HepG2 (cell line): ENCODE data around the gene MTO1. TPM values are rescaled to one million over a fixed set of nuclear protein-coding genes. Genes with fewer than 3 reads are reported as not detected.

Experiments
- ATAC-seq: fragments of 200-7000 bp; cut with Tn5 transposase; 3 replicates; pipeline ENCODE4 v1.9.1; 2020; ENCODE audit warnings: mild to moderate bottlenecking, moderate library complexity
- BruUV-seq: library from RNA; stranded (reverse); fragments of 400-500 nt; replicated peaks from 2 replicates; lab custom pipeline; 2021; lab: Mats Ljungman, UMichigan
- CTCF ChIA-PET: fragments of 300-600 bp; formaldehyde crosslinking; extraction: SDS; loops from one replicate; lab custom pipeline; 2021; ENCODE audit warnings: low total read pairs, inconsistent platforms, low intra/inter-chr PET ratio; lab: Yijun Ruan, JAX
- POLR2A ChIA-PET: fragments of 350-600 bp; sonication (Branson Sonifier 250); formaldehyde crosslinking; loops from one replicate; lab custom pipeline; 2020; ENCODE audit warnings: antibody characterized with exemption, inconsistent platforms; lab: Yijun Ruan, JAX
- DNase-seq: peaks from one replicate; pipeline ENCODE4 v3.0.0-alpha.2; 2015; ENCODE audit warnings: low spot score
- FAIRE-seq: peaks from 3 replicates; lab custom pipeline; 2011; peaks lifted over from hg19 to GRCh38; lab: Jason Lieb, UNC
- H2AFZ ChIP-seq: one replicate; pipeline ENCODE4 v1.6.1; 2011; ENCODE audit warnings: low read length, inconsistent platforms
- H3K27ac ChIP-seq: fragments of 300-600 bp; 3 replicates; pipeline ENCODE4 v1.8.0; 2011; ENCODE audit warnings: mixed run types, mild to moderate bottlenecking, mixed read lengths, low read length, inconsistent platforms; ENCODE audit not compliant: insufficient read depth; ENCODE audit errors: extremely low read length
- H3K27me3 ChIP-seq, 2 experiments: fragments of 200-600 bp in 1 of 2; 2 replicates in 1 of 2; 3 replicates in 1 of 2; pipeline versions ENCODE4 v1.6.0 to v1.8.0; 2011; ENCODE audit warnings: low read length in 2 of 2, mild to moderate bottlenecking in 2 of 2, moderate library complexity in 2 of 2, inconsistent platforms in 1 of 2; ENCODE audit not compliant: insufficient read depth in 2 of 2, control insufficient read depth in 1 of 2
- H3K36me3 ChIP-seq, 2 experiments: fragments of 200-600 bp in 1 of 2; replicated peaks in 1 of 2; 2 replicates in 1 of 2; 3 replicates in 1 of 2; pipeline versions ENCODE4 v1.5.1 to v1.8.0; 2011; ENCODE audit warnings: low read length in 2 of 2, inconsistent platforms in 1 of 2; ENCODE audit not compliant: insufficient read depth in 2 of 2, control insufficient read depth in 1 of 2
- H3K4me1 ChIP-seq: 2 replicates; pipeline ENCODE4 v1.5.1; 2012; ENCODE audit warnings: low read length, inconsistent platforms; ENCODE audit not compliant: insufficient read depth
- H3K4me2 ChIP-seq: 2 replicates; pipeline ENCODE4 v1.6.0; 2011; ENCODE audit warnings: low read depth, low read length, inconsistent platforms
- H3K4me3 ChIP-seq, 3 experiments: fragments of 200-600 bp in 1 of 3; sonication (generic), shearing (Covaris generic) in 1 of 3; replicated peaks in 1 of 3; 2 replicates each; pipeline ENCODE4 v1.5.1; 2011 to 2016; ENCODE audit warnings: low read length in 3 of 3, inconsistent platforms in 2 of 3, low read depth in 2 of 3, mild to moderate bottlenecking in 2 of 3, control low read depth in 1 of 3, mixed read lengths in 1 of 3; ENCODE audit not compliant: insufficient read depth in 1 of 3
- H3K79me2 ChIP-seq: one replicate; pipeline ENCODE4 v1.6.1; 2011; ENCODE audit warnings: low read length, inconsistent platforms; ENCODE audit not compliant: insufficient read depth
- H3K9ac ChIP-seq: 2 replicates; pipeline ENCODE4 v1.6.0; 2011; ENCODE audit warnings: mild to moderate bottlenecking, low read depth, low read length, inconsistent platforms; ENCODE audit not compliant: insufficient read depth
- H3K9me3 ChIP-seq: 2 replicates; pipeline ENCODE4 v1.5.1; 2012; ENCODE audit warnings: mild to moderate bottlenecking, low read length
- H4K20me1 ChIP-seq: 2 replicates; pipeline ENCODE4 v1.6.0; 2011; ENCODE audit warnings: inconsistent platforms, mild to moderate bottlenecking, low read length, moderate library complexity; ENCODE audit not compliant: insufficient read depth
- ETV6 ChIP-seq: sonication (generic); formaldehyde crosslinking; conservative IDR thresholded peaks from 2 replicates; pipeline ENCODE4 v1.4.0; 2020; ENCODE audit warnings: missing genetic modification reagents
- NFATC3 ChIP-seq: sonication (generic); formaldehyde crosslinking; IDR thresholded peaks from 2 replicates; pipeline ENCODE4 v1.5.1; 2020; ENCODE audit warnings: mild to moderate bottlenecking, missing genetic modification reagents
- RXRB ChIP-seq: IDR thresholded peaks from 2 replicates; pipeline ENCODE4 v1.6.1; 2016; ENCODE audit warnings: borderline replicate concordance, missing genetic modification reagents, missing compliant biosample characterization
- WGBS: methylation state at CpG from one replicate; pipeline ENCODE4 v1.1.6; 2017; ENCODE audit warnings: low lambda C conversion rate; 5-methylcytosine and 5-hydroxymethylcytosine counted together
- in situ Hi-C: cut with HindIII; loops from 2 replicates; pipeline ENCODE4 v1.10.0; 2017; ENCODE audit warnings: low pct_unique_long_range_greater_than_20kb; ENCODE audit not compliant: extremely low pct_ligation_motif_present
- intact Hi-C: fragments of 100-400 bp; cut with micrococcal nuclease; formaldehyde crosslinking; loops from one replicate; pipeline ENCODE4 v1.10.0; 2022; ENCODE audit not compliant: unreplicated experiment
- polyA plus RNA-seq, 8 experiments: library from polyadenylated mRNA; depleted of rRNA in 3 of 8; stranded (reverse) in 7 of 8; unstranded in 1 of 8; fragments of >200 nt; fragmentation: Illumina TruSeq in 4 of 8; extraction: Trizol in 4 of 8; gene quantifications; 2 replicates each; pipeline versions ENCODE4 v1.2.1 to v1.2.3, GENCODE V29; 2011 to 2016; ENCODE audit warnings: low read depth in 4 of 8, missing spikeins in 1 of 8, mixed read lengths in 1 of 8; ENCODE audit not compliant: insufficient read depth in 1 of 8
- total RNA-seq, 5 experiments: library from RNA; depleted of rRNA; stranded (reverse); fragments of >200 nt; fragmentation: Illumina TruSeq; extraction: Trizol; gene quantifications; 2 replicates each; pipeline ENCODE4 v1.2.3, GENCODE V29; 2016; ENCODE audit warnings: low read depth in 1 of 5
- TF ChIP-seq, protein P1 (sequence below), 2 experiments: sonication (generic) in 1 of 2; formaldehyde crosslinking in 1 of 2; IDR thresholded peaks; 2 replicates each; pipeline versions ENCODE4 v1.4.0 to v1.6.1; 2016 to 2020; ENCODE audit warnings: borderline replicate concordance in 1 of 2, low read depth in 1 of 2, mild to moderate bottlenecking in 1 of 2, missing genetic modification reagents in 1 of 2
- TF ChIP-seq, protein P2 (sequence below): sonication (generic); formaldehyde crosslinking; IDR thresholded peaks from 2 replicates; pipeline ENCODE4 v1.5.0; 2020; ENCODE audit warnings: mild to moderate bottlenecking, missing genetic modification reagents
- TF ChIP-seq, protein P3 (sequence below): IDR thresholded peaks from 2 replicates; pipeline ENCODE4 v1.6.1; 2016; ENCODE audit warnings: control low read depth

The MTO1 gene
- total and polyA plus RNA-seq, 2 of the 13 experiments (the other 11 are each of a cell fraction or from before 2014, with no cell fraction given): 21.1 to 45.3 TPM

DNA sequence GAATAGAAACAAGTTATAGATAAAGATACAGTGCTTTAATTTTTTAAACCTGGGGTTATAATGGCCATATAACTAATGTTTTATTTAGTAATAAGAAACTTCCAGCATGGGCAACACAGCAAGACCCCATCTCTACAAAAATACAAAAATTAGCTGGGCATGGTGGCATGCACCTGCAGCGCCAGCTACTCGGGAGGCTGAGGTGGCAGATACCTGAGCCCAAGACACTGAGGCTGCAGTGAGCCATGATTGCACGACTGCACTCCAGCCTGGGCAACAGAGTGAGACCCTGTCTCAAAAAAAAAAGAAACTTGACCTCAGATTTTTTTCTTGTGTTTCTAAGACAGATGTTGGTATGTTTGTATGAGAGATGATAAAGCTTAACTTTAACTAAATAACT lies 36.4 kb downstream of the MTO1 start:
- H2AFZ ChIP-seq: no peak overlapping the region
- no peaks in the 10 kb centered on the region for H4K20me1 ChIP-seq
- no peaks in the 10 kb centered on the region for H3K4me1 ChIP-seq
- no TSS peak for BruUV-seq
- DNase-seq (no peak), FAIRE-seq (no peak), ATAC-seq (no peak)
- TF ChIP-seq ETV6 (CRISPR knock-in tag): no peak
- no peak for TF ChIP-seq NFATC3 (CRISPR knock-in tag)
- no peak for TF ChIP-seq RXRB (CRISPR knock-in tag)
- TF ChIP-seq, protein P1, sequence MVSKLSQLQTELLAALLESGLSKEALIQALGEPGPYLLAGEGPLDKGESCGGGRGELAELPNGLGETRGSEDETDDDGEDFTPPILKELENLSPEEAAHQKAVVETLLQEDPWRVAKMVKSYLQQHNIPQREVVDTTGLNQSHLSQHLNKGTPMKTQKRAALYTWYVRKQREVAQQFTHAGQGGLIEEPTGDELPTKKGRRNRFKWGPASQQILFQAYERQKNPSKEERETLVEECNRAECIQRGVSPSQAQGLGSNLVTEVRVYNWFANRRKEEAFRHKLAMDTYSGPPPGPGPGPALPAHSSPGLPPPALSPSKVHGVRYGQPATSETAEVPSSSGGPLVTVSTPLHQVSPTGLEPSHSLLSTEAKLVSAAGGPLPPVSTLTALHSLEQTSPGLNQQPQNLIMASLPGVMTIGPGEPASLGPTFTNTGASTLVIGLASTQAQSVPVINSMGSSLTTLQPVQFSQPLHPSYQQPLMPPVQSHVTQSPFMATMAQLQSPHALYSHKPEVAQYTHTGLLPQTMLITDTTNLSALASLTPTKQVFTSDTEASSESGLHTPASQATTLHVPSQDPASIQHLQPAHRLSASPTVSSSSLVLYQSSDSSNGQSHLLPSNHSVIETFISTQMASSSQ (IDR thresholded peaks at IDR 0.05; ENCODE audit: low read depth): no peak
- TF ChIP-seq, protein P1 (CRISPR knock-in tag; IDR thresholded peaks at IDR 0.05; ENCODE audit: borderline replicate concordance): no peak
- TF ChIP-seq, protein P2, sequence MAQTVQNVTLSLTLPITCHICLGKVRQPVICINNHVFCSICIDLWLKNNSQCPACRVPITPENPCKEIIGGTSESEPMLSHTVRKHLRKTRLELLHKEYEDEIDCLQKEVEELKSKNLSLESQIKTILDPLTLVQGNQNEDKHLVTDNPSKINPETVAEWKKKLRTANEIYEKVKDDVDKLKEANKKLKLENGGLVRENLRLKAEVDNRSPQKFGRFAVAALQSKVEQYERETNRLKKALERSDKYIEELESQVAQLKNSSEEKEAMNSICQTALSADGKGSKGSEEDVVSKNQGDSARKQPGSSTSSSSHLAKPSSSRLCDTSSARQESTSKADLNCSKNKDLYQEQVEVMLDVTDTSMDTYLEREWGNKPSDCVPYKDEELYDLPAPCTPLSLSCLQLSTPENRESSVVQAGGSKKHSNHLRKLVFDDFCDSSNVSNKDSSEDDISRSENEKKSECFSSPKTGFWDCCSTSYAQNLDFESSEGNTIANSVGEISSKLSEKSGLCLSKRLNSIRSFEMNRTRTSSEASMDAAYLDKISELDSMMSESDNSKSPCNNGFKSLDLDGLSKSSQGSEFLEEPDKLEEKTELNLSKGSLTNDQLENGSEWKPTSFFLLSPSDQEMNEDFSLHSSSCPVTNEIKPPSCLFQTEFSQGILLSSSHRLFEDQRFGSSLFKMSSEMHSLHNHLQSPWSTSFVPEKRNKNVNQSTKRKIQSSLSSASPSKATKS: no peak
- TF ChIP-seq, protein P3, sequence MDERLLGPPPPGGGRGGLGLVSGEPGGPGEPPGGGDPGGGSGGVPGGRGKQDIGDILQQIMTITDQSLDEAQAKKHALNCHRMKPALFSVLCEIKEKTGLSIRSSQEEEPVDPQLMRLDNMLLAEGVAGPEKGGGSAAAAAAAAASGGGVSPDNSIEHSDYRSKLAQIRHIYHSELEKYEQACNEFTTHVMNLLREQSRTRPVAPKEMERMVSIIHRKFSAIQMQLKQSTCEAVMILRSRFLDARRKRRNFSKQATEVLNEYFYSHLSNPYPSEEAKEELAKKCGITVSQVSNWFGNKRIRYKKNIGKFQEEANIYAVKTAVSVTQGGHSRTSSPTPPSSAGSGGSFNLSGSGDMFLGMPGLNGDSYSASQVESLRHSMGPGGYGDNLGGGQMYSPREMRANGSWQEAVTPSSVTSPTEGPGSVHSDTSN (CRISPR knock-in tag): no peak
- ChIA-PET POLR2A (no interaction called here), CTCF (no interaction called here)
- no peaks in the 10 kb centered on the region for H3K9me3 ChIP-seq
- H3K27me3 ChIP-seq: no peaks in the 10 kb centered on the region
- in situ Hi-C loops (no loop called here), intact Hi-C loops (no loop called here)
- H3K4me2 ChIP-seq: no peak overlapping the region
- WGBS: 95% methylated on average over 3 of the region's 3 CpGs
- no peaks in the 10 kb centered on the region for H3K79me2 ChIP-seq
- H3K27ac ChIP-seq: no peak overlapping the region
- H3K4me3 ChIP-seq: no peak overlapping the region
- peaks cover 7 to 54% of the 10 kb centered on the region in 2 experiments for H3K36me3 ChIP-seq
- no peak overlapping the region for H3K9ac ChIP-seq
